Esophagus muscularis mucosa (tissue), 4 donors: ENCODE data around the gene CELA3B.

ENCODE experiments used
- EP300 ChIP-seq: sonication (generic); formaldehyde crosslinking; IDR thresholded peaks from one replicate; pipeline ENCODE4 v1.6.1; 2017; ENCODE audit warnings: antibody characterized with exemption
- POLR2A ChIP-seq: fragments of 450-650 bp; IDR thresholded peaks from one replicate; pipeline ENCODE4 v1.6.1; 2017; ENCODE audit warnings: antibody characterized with exemption, moderate library complexity, mild to moderate bottlenecking, low read depth
- POLR2AphosphoS5 ChIP-seq, 2 donors: sonication (generic); formaldehyde crosslinking; IDR thresholded peaks; one replicate each; pipeline ENCODE4 v1.6.1; 2017; ENCODE audit warnings: antibody characterized with exemption in 2 of 2
- TF ChIP-seq, protein P1 (sequence below), 3 experiments: fragments of 200-600 bp in 2 of 3; fragments of 450-650 bp in 1 of 3; sonication (generic) in 2 of 3; IDR thresholded peaks; one replicate each; pipeline ENCODE4 v1.5.1; 2017 to 2019; ENCODE audit warnings: antibody characterized with exemption in 3 of 3, mild to moderate bottlenecking in 2 of 3, moderate library complexity in 1 of 3

DNA sequence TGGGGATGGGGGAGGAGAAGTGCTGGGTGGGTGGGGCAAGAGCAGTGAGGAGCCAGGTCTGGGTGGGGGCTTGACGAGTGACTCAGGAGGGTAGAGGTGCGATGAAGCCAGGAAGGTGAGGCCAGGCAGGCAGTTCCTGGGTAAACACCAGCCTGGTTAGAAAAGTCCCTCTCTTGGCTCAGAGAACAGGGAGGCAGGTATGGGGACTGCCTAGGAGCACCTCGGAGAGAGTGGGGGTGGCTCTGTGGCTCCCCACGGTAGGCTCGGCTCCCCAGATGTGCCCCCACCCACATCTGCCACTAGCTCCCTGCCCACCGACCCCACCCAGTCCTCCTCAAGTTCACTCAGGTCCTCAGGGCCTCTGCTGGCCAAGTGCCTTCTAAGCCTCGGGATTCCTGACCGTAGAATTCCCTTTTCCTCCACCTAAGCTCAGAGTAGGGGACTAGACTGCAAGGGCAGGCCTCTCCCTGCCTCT is 40.9 kb upstream of the CELA3B start:
- TF ChIP-seq, protein P1, sequence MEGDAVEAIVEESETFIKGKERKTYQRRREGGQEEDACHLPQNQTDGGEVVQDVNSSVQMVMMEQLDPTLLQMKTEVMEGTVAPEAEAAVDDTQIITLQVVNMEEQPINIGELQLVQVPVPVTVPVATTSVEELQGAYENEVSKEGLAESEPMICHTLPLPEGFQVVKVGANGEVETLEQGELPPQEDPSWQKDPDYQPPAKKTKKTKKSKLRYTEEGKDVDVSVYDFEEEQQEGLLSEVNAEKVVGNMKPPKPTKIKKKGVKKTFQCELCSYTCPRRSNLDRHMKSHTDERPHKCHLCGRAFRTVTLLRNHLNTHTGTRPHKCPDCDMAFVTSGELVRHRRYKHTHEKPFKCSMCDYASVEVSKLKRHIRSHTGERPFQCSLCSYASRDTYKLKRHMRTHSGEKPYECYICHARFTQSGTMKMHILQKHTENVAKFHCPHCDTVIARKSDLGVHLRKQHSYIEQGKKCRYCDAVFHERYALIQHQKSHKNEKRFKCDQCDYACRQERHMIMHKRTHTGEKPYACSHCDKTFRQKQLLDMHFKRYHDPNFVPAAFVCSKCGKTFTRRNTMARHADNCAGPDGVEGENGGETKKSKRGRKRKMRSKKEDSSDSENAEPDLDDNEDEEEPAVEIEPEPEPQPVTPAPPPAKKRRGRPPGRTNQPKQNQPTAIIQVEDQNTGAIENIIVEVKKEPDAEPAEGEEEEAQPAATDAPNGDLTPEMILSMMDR (IDR thresholded peaks at IDR 0.05), result no peak
- TF ChIP-seq POLR2A (no peak), POLR2AphosphoS5 (IDR thresholded peaks at IDR 0.05) (peak in 1 of 2 donors; percentile 18), EP300 (no peak)
